ENCODE results near the gene GNB4.

DNA sequence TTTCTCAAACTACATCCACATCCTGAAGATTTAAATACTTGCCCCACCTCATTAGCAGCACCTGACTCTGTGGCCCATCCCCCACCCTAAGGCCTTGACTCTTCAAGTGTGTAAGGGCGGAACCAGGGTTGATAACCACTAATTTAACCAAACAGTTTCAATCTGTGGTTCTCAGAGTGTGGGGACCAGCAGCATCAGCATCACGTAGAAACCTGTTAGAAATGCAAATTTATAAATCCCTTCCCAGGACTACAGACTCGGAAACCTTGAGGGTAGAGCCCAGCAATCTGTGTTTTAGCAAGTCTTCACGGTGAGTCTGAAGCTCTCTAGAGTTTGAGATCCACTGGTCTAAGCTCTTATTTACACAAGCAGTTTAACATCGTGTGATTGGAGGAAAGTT, 12.4 kb downstream of the GNB4 start:
- TF ChIP-seq, protein P1, sequence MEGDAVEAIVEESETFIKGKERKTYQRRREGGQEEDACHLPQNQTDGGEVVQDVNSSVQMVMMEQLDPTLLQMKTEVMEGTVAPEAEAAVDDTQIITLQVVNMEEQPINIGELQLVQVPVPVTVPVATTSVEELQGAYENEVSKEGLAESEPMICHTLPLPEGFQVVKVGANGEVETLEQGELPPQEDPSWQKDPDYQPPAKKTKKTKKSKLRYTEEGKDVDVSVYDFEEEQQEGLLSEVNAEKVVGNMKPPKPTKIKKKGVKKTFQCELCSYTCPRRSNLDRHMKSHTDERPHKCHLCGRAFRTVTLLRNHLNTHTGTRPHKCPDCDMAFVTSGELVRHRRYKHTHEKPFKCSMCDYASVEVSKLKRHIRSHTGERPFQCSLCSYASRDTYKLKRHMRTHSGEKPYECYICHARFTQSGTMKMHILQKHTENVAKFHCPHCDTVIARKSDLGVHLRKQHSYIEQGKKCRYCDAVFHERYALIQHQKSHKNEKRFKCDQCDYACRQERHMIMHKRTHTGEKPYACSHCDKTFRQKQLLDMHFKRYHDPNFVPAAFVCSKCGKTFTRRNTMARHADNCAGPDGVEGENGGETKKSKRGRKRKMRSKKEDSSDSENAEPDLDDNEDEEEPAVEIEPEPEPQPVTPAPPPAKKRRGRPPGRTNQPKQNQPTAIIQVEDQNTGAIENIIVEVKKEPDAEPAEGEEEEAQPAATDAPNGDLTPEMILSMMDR (conservative IDR thresholded peaks at IDR 0.05; ENCODE audit: low read depth, low read length) = no peak
- no peak for TF ChIP-seq EZH2 (IDR thresholded peaks at IDR 0.05; ENCODE audit: borderline replicate concordance, low read depth, low read length, poor library complexity, severe bottlenecking)
